Neural cell (in vitro differentiated cells): ENCODE data around the gene DLL1. TPM values are rescaled to one million over a fixed set of nuclear protein-coding genes. Genes with fewer than 3 reads are reported as not detected.

Experiments
- H2AFZ ChIP-seq: fragments of 200-600, 300-800 bp; sonication (generic), shearing (Covaris generic); 2 replicates; pipeline ENCODE4 v1.6.0; 2014; ENCODE audit warnings: low read depth, mild to moderate bottlenecking, antibody characterized with exemption, low read length, moderate library complexity
- H3F3A ChIP-seq: fragments of 200-600 bp; shearing (Covaris generic); 2 replicates; pipeline ENCODE4 v1.6.1; 2016; ENCODE audit warnings: mild to moderate bottlenecking, moderate library complexity, mixed read lengths, antibody characterized with exemption, low read length; ENCODE audit not compliant: insufficient read depth, poor library complexity, severe bottlenecking
- H3K27ac ChIP-seq: fragments of 200-600, 300-800 bp; sonication (generic), shearing (Covaris generic); 2 replicates; pipeline ENCODE4 v1.5.1; 2014; ENCODE audit warnings: mild to moderate bottlenecking, low read length, moderate library complexity
- H3K27me3 ChIP-seq: fragments of 300-800, 200-600 bp; sonication (generic), shearing (Covaris generic); 2 replicates; pipeline ENCODE4 v1.6.0; 2014; ENCODE audit warnings: mild to moderate bottlenecking, low read depth, low read length, moderate library complexity; ENCODE audit not compliant: insufficient read depth
- H3K36me3 ChIP-seq: fragments of 300-800, 200-600 bp; sonication (generic), shearing (Covaris generic); 2 replicates; pipeline ENCODE4 v1.5.1; 2014; ENCODE audit warnings: mild to moderate bottlenecking, antibody characterized with exemption, low read length, moderate library complexity; ENCODE audit not compliant: insufficient read depth
- H3K4me2 ChIP-seq: fragments of 300-800, 200-600 bp; sonication (generic), shearing (Covaris generic); 2 replicates; pipeline ENCODE4 v1.6.0; 2014; ENCODE audit warnings: mild to moderate bottlenecking, low read length
- H3K4me3 ChIP-seq: fragments of 300-800, 200-600 bp; sonication (generic), shearing (Covaris generic); 2 replicates; pipeline ENCODE4 v1.5.1; 2014; ENCODE audit warnings: mild to moderate bottlenecking, low read length, moderate library complexity
- H3K79me2 ChIP-seq: fragments of 200-600 bp; shearing (Covaris generic); replicated peaks from 2 replicates; pipeline ENCODE4 v1.6.0; 2014; ENCODE audit warnings: mild to moderate bottlenecking, low read length, moderate library complexity; ENCODE audit not compliant: insufficient read depth
- H3K9ac ChIP-seq: fragments of 300-800, 200-600 bp; sonication (generic), shearing (Covaris generic); 2 replicates; pipeline ENCODE4 v1.6.1; 2016; ENCODE audit warnings: mild to moderate bottlenecking, low read length, mixed read lengths
- H3K9me2 ChIP-seq: fragments of 200-600 bp; shearing (Covaris generic); 2 replicates; pipeline ENCODE4 v1.6.1; 2016; ENCODE audit warnings: mild to moderate bottlenecking, low read length, mixed read lengths; ENCODE audit not compliant: insufficient read depth
- H3K9me3 ChIP-seq: fragments of 200-600, 300-800 bp; sonication (generic), shearing (Covaris generic); 2 replicates; pipeline ENCODE4 v1.6.1; 2016; ENCODE audit warnings: mild to moderate bottlenecking, mixed run types, low read length, moderate library complexity, mixed read lengths
- H4K20me1 ChIP-seq: fragments of 200-600 bp; shearing (Covaris generic); 2 replicates; pipeline ENCODE4 v1.6.1; 2016; ENCODE audit warnings: mild to moderate bottlenecking, mixed run types; ENCODE audit not compliant: insufficient read depth
- EP300 ChIP-seq: fragments of 450-650 bp; conservative IDR thresholded peaks from 2 replicates; pipeline ENCODE4 v1.6.1; 2014; ENCODE audit warnings: antibody characterized with exemption, mild to moderate bottlenecking, moderate library complexity; ENCODE audit not compliant: poor library complexity, severe bottlenecking
- EZH2 ChIP-seq: fragments of 200-600, 300-800 bp; shearing (Covaris generic), sonication (generic); IDR thresholded peaks from 2 replicates; pipeline ENCODE4 v1.6.1; 2014; ENCODE audit warnings: antibody characterized with exemption, low read length, borderline replicate concordance, mild to moderate bottlenecking; ENCODE audit not compliant: insufficient read depth, poor library complexity, severe bottlenecking
- MXI1 ChIP-seq: fragments of 450-650 bp; conservative IDR thresholded peaks from 2 replicates; pipeline ENCODE4 v1.6.1; 2014; ENCODE audit warnings: antibody characterized with exemption, mild to moderate bottlenecking; ENCODE audit not compliant: poor library complexity, severe bottlenecking
- POLR2AphosphoS5 ChIP-seq: IDR thresholded peaks from 2 replicates; pipeline ENCODE4 v1.6.1; 2012
- RAD21 ChIP-seq: fragments of 450-650 bp; conservative IDR thresholded peaks from 2 replicates; pipeline ENCODE4 v1.6.1; 2014; ENCODE audit warnings: antibody characterized with exemption, mild to moderate bottlenecking, moderate library complexity
- SMC3 ChIP-seq: fragments of 450-650 bp; conservative IDR thresholded peaks from 2 replicates; pipeline ENCODE4 v1.6.1; 2014; ENCODE audit warnings: antibody characterized with exemption, mild to moderate bottlenecking, moderate library complexity; ENCODE audit not compliant: poor library complexity
- TAF1 ChIP-seq: IDR thresholded peaks from 2 replicates; pipeline ENCODE4 v1.6.1; 2012; ENCODE audit warnings: low read depth
- polyA plus RNA-seq: library from polyadenylated mRNA; depleted of rRNA; stranded (reverse); fragments of >200 nt; gene quantifications from 2 replicates; pipeline ENCODE4 v1.2.3, GENCODE V29; 2014
- TF ChIP-seq, protein P1 (sequence below): IDR thresholded peaks from 2 replicates; pipeline ENCODE4 v1.6.1; 2012; ENCODE audit warnings: borderline replicate concordance
- TF ChIP-seq, protein P2 (sequence below): fragments of 450-650 bp; IDR thresholded peaks from 2 replicates; pipeline ENCODE4 v1.5.1; 2014; ENCODE audit warnings: antibody characterized with exemption, mild to moderate bottlenecking, moderate library complexity; ENCODE audit not compliant: poor library complexity, severe bottlenecking

Gene DLL1
- polyA plus RNA-seq, 1 donor from 2014 or later, result 26.1 TPM

- Histone ChIP-seq H3K9ac (no peak overlapping the region), H3K9me3 (no peaks in the 10 kb centered on the region), H4K20me1 (no peaks in the 10 kb centered on the region), H3K27me3 (no peaks in the 10 kb centered on the region), H3K4me2 (no peak overlapping the region), H2AFZ (no peak overlapping the region), H3K79me2 (no peaks in the 10 kb centered on the region), H3F3A (no peaks in the 10 kb centered on the region), H3K4me3 (no peak overlapping the region), H3K36me3 (no peaks in the 10 kb centered on the region), H3K27ac (no peak overlapping the region), H3K9me2 (no peaks in the 10 kb centered on the region)
- TF ChIP-seq RAD21, result no peak
- TF ChIP-seq EZH2, result no peak
Measured at GRCh38 chr6:170244721-170245474, 46.0 kb downstream of the DLL1 start.

DNA sequence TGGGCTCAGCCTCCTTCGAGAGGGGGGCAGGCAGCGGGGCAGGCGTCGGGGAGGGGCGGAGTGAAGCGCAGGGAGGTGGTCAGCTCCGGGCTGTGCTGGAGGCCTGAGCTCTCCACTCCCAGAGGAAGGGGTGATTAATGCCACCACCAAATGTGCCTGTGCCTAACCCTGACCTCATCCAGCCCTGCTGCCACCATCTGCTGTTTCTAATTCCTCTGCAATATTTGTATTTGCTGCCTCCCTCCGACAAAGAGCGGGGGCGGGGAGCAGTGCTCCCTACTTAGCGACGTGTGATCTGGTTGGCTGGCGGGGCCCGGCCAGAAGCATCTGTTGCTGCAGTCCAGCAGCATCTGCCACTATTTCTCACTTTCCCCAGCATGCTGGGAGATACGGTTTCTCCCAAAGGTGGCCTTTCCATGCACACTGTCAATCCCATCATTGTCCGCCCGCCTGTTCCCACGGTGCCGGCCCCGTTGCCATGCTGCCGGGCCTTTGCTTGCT is 47.0 kb downstream of the DLL1 start:
- H3K79me2 ChIP-seq, result no peaks in the 10 kb centered on the region
- H3K9me2 ChIP-seq, result no peaks in the 10 kb centered on the region
- no peak overlapping the region for H3K9ac ChIP-seq
- H3K36me3 ChIP-seq, result no peaks in the 10 kb centered on the region
- H3K4me3 ChIP-seq, result no peak overlapping the region
- peak; percentile 18 for TF ChIP-seq EP300
- TF ChIP-seq SMC3, result no peak
- TF ChIP-seq MXI1, result peak; percentile 13
- no peaks in the 10 kb centered on the region for H4K20me1 ChIP-seq
- H3K9me3 ChIP-seq, result no peaks in the 10 kb centered on the region
- no peaks in the 10 kb centered on the region for H3F3A ChIP-seq
- H3K4me2 ChIP-seq, result no peak overlapping the region
- H3K27ac ChIP-seq, result no peak overlapping the region
- H3K27me3 ChIP-seq, result no peaks in the 10 kb centered on the region
- peak overlapping the region; percentile 7 for H2AFZ ChIP-seq

DNA sequence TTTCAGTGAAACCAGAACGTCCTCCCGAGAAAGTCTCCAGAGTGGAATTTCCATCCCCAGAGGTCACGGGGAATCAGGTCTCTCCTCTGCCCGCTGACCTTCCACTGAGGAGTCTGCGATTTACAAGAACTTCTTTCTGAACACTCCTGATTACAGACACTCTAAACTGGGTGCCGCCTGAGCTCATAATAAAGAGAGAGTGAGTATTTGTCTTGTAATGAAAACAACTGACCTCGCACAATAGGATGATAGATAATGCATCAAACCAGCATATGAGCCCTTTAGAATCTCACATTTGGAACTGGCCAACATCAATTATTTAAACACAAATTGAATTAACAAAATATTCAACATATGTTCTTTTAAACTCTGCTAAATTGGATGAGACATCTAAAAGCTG is 47.5 kb downstream of the DLL1 start:
- no peak overlapping the region for H2AFZ ChIP-seq
- no peak overlapping the region for H3K4me2 ChIP-seq
- H3K4me3 ChIP-seq, result no peak overlapping the region
- no peaks in the 10 kb centered on the region for H3K9me2 ChIP-seq
- H3F3A ChIP-seq, result no peaks in the 10 kb centered on the region
- no peaks in the 10 kb centered on the region for H3K79me2 ChIP-seq
- no peak overlapping the region for H3K27ac ChIP-seq
- TF ChIP-seq RAD21 (no peak), TAF1 (no peak), EP300 (no peak), SMC3 (no peak), POLR2AphosphoS5 (no peak), MXI1 (no peak), EZH2 (no peak)
- TF ChIP-seq, protein P1, sequence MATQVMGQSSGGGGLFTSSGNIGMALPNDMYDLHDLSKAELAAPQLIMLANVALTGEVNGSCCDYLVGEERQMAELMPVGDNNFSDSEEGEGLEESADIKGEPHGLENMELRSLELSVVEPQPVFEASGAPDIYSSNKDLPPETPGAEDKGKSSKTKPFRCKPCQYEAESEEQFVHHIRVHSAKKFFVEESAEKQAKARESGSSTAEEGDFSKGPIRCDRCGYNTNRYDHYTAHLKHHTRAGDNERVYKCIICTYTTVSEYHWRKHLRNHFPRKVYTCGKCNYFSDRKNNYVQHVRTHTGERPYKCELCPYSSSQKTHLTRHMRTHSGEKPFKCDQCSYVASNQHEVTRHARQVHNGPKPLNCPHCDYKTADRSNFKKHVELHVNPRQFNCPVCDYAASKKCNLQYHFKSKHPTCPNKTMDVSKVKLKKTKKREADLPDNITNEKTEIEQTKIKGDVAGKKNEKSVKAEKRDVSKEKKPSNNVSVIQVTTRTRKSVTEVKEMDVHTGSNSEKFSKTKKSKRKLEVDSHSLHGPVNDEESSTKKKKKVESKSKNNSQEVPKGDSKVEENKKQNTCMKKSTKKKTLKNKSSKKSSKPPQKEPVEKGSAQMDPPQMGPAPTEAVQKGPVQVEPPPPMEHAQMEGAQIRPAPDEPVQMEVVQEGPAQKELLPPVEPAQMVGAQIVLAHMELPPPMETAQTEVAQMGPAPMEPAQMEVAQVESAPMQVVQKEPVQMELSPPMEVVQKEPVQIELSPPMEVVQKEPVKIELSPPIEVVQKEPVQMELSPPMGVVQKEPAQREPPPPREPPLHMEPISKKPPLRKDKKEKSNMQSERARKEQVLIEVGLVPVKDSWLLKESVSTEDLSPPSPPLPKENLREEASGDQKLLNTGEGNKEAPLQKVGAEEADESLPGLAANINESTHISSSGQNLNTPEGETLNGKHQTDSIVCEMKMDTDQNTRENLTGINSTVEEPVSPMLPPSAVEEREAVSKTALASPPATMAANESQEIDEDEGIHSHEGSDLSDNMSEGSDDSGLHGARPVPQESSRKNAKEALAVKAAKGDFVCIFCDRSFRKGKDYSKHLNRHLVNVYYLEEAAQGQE, result no peak
- TF ChIP-seq, protein P2, sequence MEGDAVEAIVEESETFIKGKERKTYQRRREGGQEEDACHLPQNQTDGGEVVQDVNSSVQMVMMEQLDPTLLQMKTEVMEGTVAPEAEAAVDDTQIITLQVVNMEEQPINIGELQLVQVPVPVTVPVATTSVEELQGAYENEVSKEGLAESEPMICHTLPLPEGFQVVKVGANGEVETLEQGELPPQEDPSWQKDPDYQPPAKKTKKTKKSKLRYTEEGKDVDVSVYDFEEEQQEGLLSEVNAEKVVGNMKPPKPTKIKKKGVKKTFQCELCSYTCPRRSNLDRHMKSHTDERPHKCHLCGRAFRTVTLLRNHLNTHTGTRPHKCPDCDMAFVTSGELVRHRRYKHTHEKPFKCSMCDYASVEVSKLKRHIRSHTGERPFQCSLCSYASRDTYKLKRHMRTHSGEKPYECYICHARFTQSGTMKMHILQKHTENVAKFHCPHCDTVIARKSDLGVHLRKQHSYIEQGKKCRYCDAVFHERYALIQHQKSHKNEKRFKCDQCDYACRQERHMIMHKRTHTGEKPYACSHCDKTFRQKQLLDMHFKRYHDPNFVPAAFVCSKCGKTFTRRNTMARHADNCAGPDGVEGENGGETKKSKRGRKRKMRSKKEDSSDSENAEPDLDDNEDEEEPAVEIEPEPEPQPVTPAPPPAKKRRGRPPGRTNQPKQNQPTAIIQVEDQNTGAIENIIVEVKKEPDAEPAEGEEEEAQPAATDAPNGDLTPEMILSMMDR, result no peak
- H4K20me1 ChIP-seq, result no peaks in the 10 kb centered on the region
- no peaks in the 10 kb centered on the region for H3K36me3 ChIP-seq
- no peaks in the 10 kb centered on the region for H3K9me3 ChIP-seq
- H3K9ac ChIP-seq, result no peak overlapping the region
- no peaks in the 10 kb centered on the region for H3K27me3 ChIP-seq
